ENCODE measurements around the gene TP53BP2.

Gene TP53BP2

GRCh38 chr1:223794136-223794880 lies 51.4 kb downstream of the TP53BP2 start:
- H2AFZ ChIP-seq (ENCODE audit: low read length, unreplicated experiment): no peak overlapping the region
- no peak overlapping the region for H3K27ac ChIP-seq (ENCODE audit: low read depth, low read length)
- no peaks in the 10 kb centered on the region for H3K4me1 ChIP-seq (ENCODE audit: control insufficient read depth, insufficient read depth, low read length, unreplicated experiment)
- H3K79me2 ChIP-seq (ENCODE audit: control insufficient read depth, insufficient read depth, low read length, unreplicated experiment): no peaks in the 10 kb centered on the region
- H3K27me3 ChIP-seq (ENCODE audit: insufficient read depth, low read length): no peaks in the 10 kb centered on the region
- peaks cover 29% of the 10 kb centered on the region; the same call in 1 of the 2 replicates for H3K36me3 ChIP-seq (ENCODE audit: insufficient read depth, low read length)
- no peak overlapping the region for H3K4me3 ChIP-seq (ENCODE audit: low read depth, low read length)

GRCh38 chr1:223793716-223794115 lies 52.0 kb downstream of the TP53BP2 start:
- no peak overlapping the region for H2AFZ ChIP-seq (ENCODE audit: low read length, unreplicated experiment)

GRCh38 chr1:223792046-223792445 lies 53.7 kb downstream of the TP53BP2 start:
- Histone ChIP-seq H3K36me3 (ENCODE audit: insufficient read depth, low read length) (peaks cover 20% of the 10 kb centered on the region; the same call in 1 of the 2 replicates), H3K79me2 (ENCODE audit: control insufficient read depth, insufficient read depth, low read length, unreplicated experiment) (no peaks in the 10 kb centered on the region), H3K4me3 (ENCODE audit: low read depth, low read length) (no peak overlapping the region), H2AFZ (ENCODE audit: low read length, unreplicated experiment) (no peak overlapping the region), H3K27me3 (ENCODE audit: insufficient read depth, low read length) (no peaks in the 10 kb centered on the region), H3K27ac (ENCODE audit: low read depth, low read length) (no peak overlapping the region), H3K4me1 (ENCODE audit: control insufficient read depth, insufficient read depth, low read length, unreplicated experiment) (no peaks in the 10 kb centered on the region)

More at GRCh38 chr1:223793716-223794115, 52.0 kb downstream of the TP53BP2 start:
- H3K36me3 ChIP-seq (ENCODE audit: insufficient read depth, low read length): peaks cover 26% of the 10 kb centered on the region; the same call in 1 of the 2 replicates
- H3K79me2 ChIP-seq (ENCODE audit: control insufficient read depth, insufficient read depth, low read length, unreplicated experiment): no peaks in the 10 kb centered on the region
- H3K27ac ChIP-seq (ENCODE audit: low read depth, low read length): no peak overlapping the region
- no peak overlapping the region for H3K4me3 ChIP-seq (ENCODE audit: low read depth, low read length)
- no peaks in the 10 kb centered on the region for H3K27me3 ChIP-seq (ENCODE audit: insufficient read depth, low read length)
- no peaks in the 10 kb centered on the region for H3K4me1 ChIP-seq (ENCODE audit: control insufficient read depth, insufficient read depth, low read length, unreplicated experiment)

- Histone ChIP-seq H3K79me2 (ENCODE audit: control insufficient read depth, insufficient read depth, low read length, unreplicated experiment) (no peaks in the 10 kb centered on the region), H3K4me1 (ENCODE audit: control insufficient read depth, insufficient read depth, low read length, unreplicated experiment) (no peaks in the 10 kb centered on the region), H3K36me3 (ENCODE audit: insufficient read depth, low read length) (peaks cover 12% of the 10 kb centered on the region; the same call in 1 of the 2 replicates), H3K27ac (ENCODE audit: low read depth, low read length) (no peak overlapping the region), H2AFZ (ENCODE audit: low read length, unreplicated experiment) (no peak overlapping the region), H3K27me3 (ENCODE audit: insufficient read depth, low read length) (no peaks in the 10 kb centered on the region), H3K4me3 (ENCODE audit: low read depth, low read length) (no peak overlapping the region)
These were observed 56.9 kb downstream of the TP53BP2 start for GRCh38 chr1:223788746-223789415.

- Histone ChIP-seq H3K4me3 (ENCODE audit: low read depth, low read length) (no peak overlapping the region), H3K4me1 (ENCODE audit: control insufficient read depth, insufficient read depth, low read length, unreplicated experiment) (no peaks in the 10 kb centered on the region), H3K36me3 (ENCODE audit: insufficient read depth, low read length) (no peaks in the 10 kb centered on the region; the same call in 1 of the 2 replicates), H2AFZ (ENCODE audit: low read length, unreplicated experiment) (no peak overlapping the region), H3K27me3 (ENCODE audit: insufficient read depth, low read length) (no peaks in the 10 kb centered on the region), H3K79me2 (ENCODE audit: control insufficient read depth, insufficient read depth, low read length, unreplicated experiment) (no peaks in the 10 kb centered on the region), H3K27ac (ENCODE audit: low read depth, low read length) (no peak overlapping the region)
These were observed 59.9 kb downstream of the TP53BP2 start for GRCh38 chr1:223785808-223786207.

- no peak overlapping the region for H3K27ac ChIP-seq (ENCODE audit: low read depth, low read length)
- no peaks in the 10 kb centered on the region for H3K79me2 ChIP-seq (ENCODE audit: control insufficient read depth, insufficient read depth, low read length, unreplicated experiment)
- H3K36me3 ChIP-seq (ENCODE audit: insufficient read depth, low read length): peaks cover 5% of the 10 kb centered on the region; the same call in 1 of the 2 replicates
- no peaks in the 10 kb centered on the region for H3K4me1 ChIP-seq (ENCODE audit: control insufficient read depth, insufficient read depth, low read length, unreplicated experiment)
- no peak overlapping the region for H2AFZ ChIP-seq (ENCODE audit: low read length, unreplicated experiment)
- no peak overlapping the region for H3K4me3 ChIP-seq (ENCODE audit: low read depth, low read length)
- no peaks in the 10 kb centered on the region for H3K27me3 ChIP-seq (ENCODE audit: insufficient read depth, low read length)
These were observed 61.2 kb downstream of the TP53BP2 start for GRCh38 chr1:223784541-223784940.

- no peaks in the 10 kb centered on the region for H3K79me2 ChIP-seq (ENCODE audit: control insufficient read depth, insufficient read depth, low read length, unreplicated experiment)
- no peaks in the 10 kb centered on the region for H3K27me3 ChIP-seq (ENCODE audit: insufficient read depth, low read length)
- H3K36me3 ChIP-seq (ENCODE audit: insufficient read depth, low read length): peaks cover 12% of the 10 kb centered on the region
- no peak overlapping the region for H3K27ac ChIP-seq (ENCODE audit: low read depth, low read length)
- no peak overlapping the region for H3K4me3 ChIP-seq (ENCODE audit: low read depth, low read length)
- no peaks in the 10 kb centered on the region for H3K4me1 ChIP-seq (ENCODE audit: control insufficient read depth, insufficient read depth, low read length, unreplicated experiment)
- H2AFZ ChIP-seq (ENCODE audit: low read length, unreplicated experiment): no peak overlapping the region
These were observed 62.1 kb downstream of the TP53BP2 start for GRCh38 chr1:223783676-223784075.

GRCh38 chr1:223780949-223781348 lies 64.8 kb downstream of the TP53BP2 start:
- H3K4me1 ChIP-seq (ENCODE audit: control insufficient read depth, insufficient read depth, low read length, unreplicated experiment): peaks cover 8% of the 10 kb centered on the region
- no peak overlapping the region for H2AFZ ChIP-seq (ENCODE audit: low read length, unreplicated experiment)
- H3K79me2 ChIP-seq (ENCODE audit: control insufficient read depth, insufficient read depth, low read length, unreplicated experiment): no peaks in the 10 kb centered on the region
- H3K36me3 ChIP-seq (ENCODE audit: insufficient read depth, low read length): peaks cover 29% of the 10 kb centered on the region
- no peak overlapping the region; the same call in 1 of the 2 replicates for H3K27ac ChIP-seq (ENCODE audit: low read depth, low read length)
- no peaks in the 10 kb centered on the region for H3K27me3 ChIP-seq (ENCODE audit: insufficient read depth, low read length)
- H3K4me3 ChIP-seq (ENCODE audit: low read depth, low read length): no peak overlapping the region

- H3K27me3 ChIP-seq (ENCODE audit: insufficient read depth, low read length): no peaks in the 10 kb centered on the region
These were observed 65.4 kb downstream of the TP53BP2 start for GRCh38 chr1:223780318-223780717.

GRCh38 chr1:223776826-223777454 lies 68.8 kb downstream of the TP53BP2 start:
- H3K27ac ChIP-seq (ENCODE audit: low read depth, low read length): peak overlapping the region; percentile 84

More at GRCh38 chr1:223780318-223780717, 65.4 kb downstream of the TP53BP2 start:
- Histone ChIP-seq H3K27ac (ENCODE audit: low read depth, low read length) (no peak overlapping the region), H3K4me3 (ENCODE audit: low read depth, low read length) (no peak overlapping the region), H3K4me1 (ENCODE audit: control insufficient read depth, insufficient read depth, low read length, unreplicated experiment) (peaks cover 14% of the 10 kb centered on the region), H3K79me2 (ENCODE audit: control insufficient read depth, insufficient read depth, low read length, unreplicated experiment) (no peaks in the 10 kb centered on the region), H2AFZ (ENCODE audit: low read length, unreplicated experiment) (no peak overlapping the region), H3K36me3 (ENCODE audit: insufficient read depth, low read length) (peaks cover 33% of the 10 kb centered on the region)

More at GRCh38 chr1:223776826-223777454, 68.8 kb downstream of the TP53BP2 start:
- peaks cover 54% of the 10 kb centered on the region for H3K36me3 ChIP-seq (ENCODE audit: insufficient read depth, low read length)
- H3K27me3 ChIP-seq (ENCODE audit: insufficient read depth, low read length): no peaks in the 10 kb centered on the region
- no peak overlapping the region for H3K4me3 ChIP-seq (ENCODE audit: low read depth, low read length)
- no peaks in the 10 kb centered on the region for H3K79me2 ChIP-seq (ENCODE audit: control insufficient read depth, insufficient read depth, low read length, unreplicated experiment)
- H3K4me1 ChIP-seq (ENCODE audit: control insufficient read depth, insufficient read depth, low read length, unreplicated experiment): peaks cover 41% of the 10 kb centered on the region
- H2AFZ ChIP-seq (ENCODE audit: low read length, unreplicated experiment): no peak overlapping the region

Measured in ACC112 (cell line).